Esophagus squamous epithelium (tissue), 5 donors: ENCODE measurements around the gene SMOC2. TPM values are rescaled to one million over a fixed set of nuclear protein-coding genes. Genes with fewer than 3 reads are reported as not detected.

ENCODE experiments used
- DNase-seq: peaks from one replicate; lab custom pipeline; 2025; lab: John Stamatoyannopoulos, UW
- H3K27ac ChIP-seq, 4 donors: fragments of 200-600 bp; sonication (generic); one replicate each; pipeline ENCODE4 v1.5.1; 2016 to 2019; ENCODE audit warnings: mild to moderate bottlenecking in 1 of 4
- H3K27me3 ChIP-seq, 4 donors: fragments of 200-600 bp; sonication (generic); 1 replicate in 3 of 4; 2 replicates in 1 of 4; pipeline versions ENCODE4 v1.5.1 to v1.6.0; 2017 to 2021; ENCODE audit warnings: antibody characterized with exemption in 1 of 4
- H3K36me3 ChIP-seq, 3 donors: fragments of 200-600 bp; sonication (generic); one replicate each; pipeline ENCODE4 v1.5.1; 2016 to 2019
- H3K4me1 ChIP-seq, 3 donors: fragments of 200-600 bp; sonication (generic); one replicate each; pipeline ENCODE4 v1.5.1; 2017 to 2019
- H3K4me3 ChIP-seq, 4 donors: fragments of 200-600 bp; sonication (generic); 1 replicate in 3 of 4; 2 replicates in 1 of 4; pipeline ENCODE4 v1.5.1; 2016 to 2019; ENCODE audit warnings: mild to moderate bottlenecking in 2 of 4, moderate library complexity in 1 of 4
- H3K9me3 ChIP-seq, 3 donors: fragments of 200-600 bp; sonication (generic); one replicate each; pipeline ENCODE4 v1.5.1; 2016 to 2019
- CTCF ChIP-seq, 6 experiments: fragments of 450-650 bp in 4 of 6; fragments of 200-600 bp in 2 of 6; sonication (generic) in 2 of 6; IDR thresholded peaks; one replicate each; pipeline ENCODE4 v1.5.1; 2016 to 2019; ENCODE audit warnings: antibody characterized with exemption in 6 of 6, mild to moderate bottlenecking in 4 of 6, moderate library complexity in 4 of 6
- POLR2A ChIP-seq, 4 donors: fragments of 450-650 bp; IDR thresholded peaks; one replicate each; pipeline ENCODE4 v1.6.1; 2017; ENCODE audit warnings: antibody characterized with exemption in 4 of 4, mild to moderate bottlenecking in 4 of 4, moderate library complexity in 3 of 4
- WGBS, 2 donors: methylation state at CpG; one replicate each; pipeline ENCODE4 v1.1.5; 2018; 5-methylcytosine and 5-hydroxymethylcytosine counted together
- intact Hi-C: fragments of 100-400 bp; cut with DNase I; formaldehyde crosslinking; loops from one replicate; pipeline ENCODE4 v1.15.0; 2022
- total RNA-seq, 4 donors: library from RNA; depleted of rRNA; stranded (reverse); fragments of >200 nt; gene quantifications; one replicate each; pipeline ENCODE4 v1.1.0, GENCODE V29; 2016
- donor health status: DM: yes; HTN: yes; CAD: no.

The SMOC2 gene
- total RNA-seq, 4 donors from 2014 or later = 1.9 to 35.5 (median 7.1) TPM

- Histone ChIP-seq H3K4me1 (no peaks in the 10 kb centered on the region), H3K27me3 (no peaks in the 10 kb centered on the region), H3K9me3 (no peaks in the 10 kb centered on the region), H3K27ac (no peak overlapping the region), H3K4me3 (no peak overlapping the region), H3K36me3 (no peaks in the 10 kb centered on the region)
- WGBS, 2 donors = 51 to 70% methylated on average over 4 of the region's 4 CpGs
- intact Hi-C loops = no loop called here
- TF ChIP-seq CTCF (IDR thresholded peaks at IDR 0.05) = no peak
- no peak for TF ChIP-seq POLR2A (IDR thresholded peaks at IDR 0.05)
- no peak for DNase-seq
Observed at GRCh38 chr6:168695701-168696100, 254.7 kb downstream of the SMOC2 start.

GRCh38 chr6:168698923-168699322 is 257.9 kb downstream of the SMOC2 start:
- Histone ChIP-seq H3K36me3 (no peaks in the 10 kb centered on the region), H3K27me3 (no peaks in the 10 kb centered on the region), H3K4me1 (no peaks in the 10 kb centered on the region), H3K4me3 (no peak overlapping the region), H3K27ac (no peak overlapping the region), H3K9me3 (no peaks in the 10 kb centered on the region)
- intact Hi-C loops = no loop called here
- no peak for DNase-seq
- TF ChIP-seq CTCF (IDR thresholded peaks at IDR 0.05) = no peak
- 63 to 65% methylated on average over 3 to 4 of the region's 5 CpGs for WGBS, 2 donors

- no peaks in the 10 kb centered on the region for H3K27me3 ChIP-seq
- intact Hi-C loops = no loop called here
- TF ChIP-seq CTCF (IDR thresholded peaks at IDR 0.05) = no peak
- TF ChIP-seq POLR2A (IDR thresholded peaks at IDR 0.05) = no peak
- no peak for DNase-seq
- H3K9me3 ChIP-seq = no peaks in the 10 kb centered on the region
- no peaks in the 10 kb centered on the region for H3K4me1 ChIP-seq
- H3K4me3 ChIP-seq = no peak overlapping the region
- H3K36me3 ChIP-seq = no peaks in the 10 kb centered on the region
- 51 to 57% methylated on average over 12 to 15 of the region's 15 CpGs for WGBS, 2 donors
- no peak overlapping the region for H3K27ac ChIP-seq
Observed at GRCh38 chr6:168699631-168700295, 258.8 kb downstream of the SMOC2 start.

GRCh38 chr6:168700880-168701279 is 259.9 kb downstream of the SMOC2 start:
- intact Hi-C loops = no loop called here
- no peaks in the 10 kb centered on the region for H3K9me3 ChIP-seq
- no peak overlapping the region for H3K27ac ChIP-seq
- DNase-seq = no peak
- no peak for TF ChIP-seq POLR2A (IDR thresholded peaks at IDR 0.05)
- TF ChIP-seq CTCF (IDR thresholded peaks at IDR 0.05) = no peak
- H3K4me3 ChIP-seq = no peak overlapping the region
- no peaks in the 10 kb centered on the region for H3K36me3 ChIP-seq
- 81 to 87% methylated on average over 8 of the region's 8 CpGs for WGBS, 2 donors
- H3K4me1 ChIP-seq = no peaks in the 10 kb centered on the region
- H3K27me3 ChIP-seq = no peaks in the 10 kb centered on the region

- Histone ChIP-seq H3K4me1 (no peaks in the 10 kb centered on the region), H3K9me3 (no peaks in the 10 kb centered on the region), H3K27me3 (peaks cover 0 to 3% (median 0%) of the 10 kb centered on the region in 4 donors), H3K27ac (no peak overlapping the region), H3K4me3 (no peak overlapping the region), H3K36me3 (no peaks in the 10 kb centered on the region)
- no peak for TF ChIP-seq CTCF (IDR thresholded peaks at IDR 0.05)
- intact Hi-C loops = no loop called here
- no peak for DNase-seq
- 60 to 65% methylated on average over 2 to 6 of the region's 16 CpGs for WGBS, 2 donors
Observed at GRCh38 chr6:168703990-168704389, 263.0 kb downstream of the SMOC2 start.
